ENCODE measurements around the gene CFAP161. TPM values are rescaled to one million over a fixed set of nuclear protein-coding genes. Genes with fewer than 3 reads are reported as not detected.

Gene CFAP161
- total RNA-seq, 1 experiment from 2014 or later: 2.0 TPM

- DNase-seq (ENCODE audit: low spot score): no peak
Observed at GRCh38 chr15:81182031-81182755, 48.1 kb downstream of the CFAP161 start.

GRCh38 chr15:81182756-81183438 lies 48.8 kb downstream of the CFAP161 start:
- DNase-seq (ENCODE audit: low spot score): no peak

- DNase-seq (ENCODE audit: low spot score): no peak
Observed at GRCh38 chr15:81183439-81183775, 49.3 kb downstream of the CFAP161 start.

GRCh38 chr15:81184188-81184587 lies 50.1 kb downstream of the CFAP161 start:
- DNase-seq (ENCODE audit: low spot score): no peak

- DNase-seq (ENCODE audit: low spot score): no peak
Observed at GRCh38 chr15:81185631-81186295, 51.7 kb downstream of the CFAP161 start.

GRCh38 chr15:81188354-81188753 lies 54.3 kb downstream of the CFAP161 start:
- no peak for DNase-seq (ENCODE audit: low spot score)

GRCh38 chr15:81189583-81190283 lies 55.7 kb downstream of the CFAP161 start:
- no peak for DNase-seq (ENCODE audit: low spot score)

- DNase-seq (ENCODE audit: low spot score): no peak
Observed at GRCh38 chr15:81190922-81191507, 56.9 kb downstream of the CFAP161 start.

- DNase-seq (ENCODE audit: low spot score): no peak
Observed at GRCh38 chr15:81191701-81192100, 57.6 kb downstream of the CFAP161 start.

GRCh38 chr15:81194723-81195122 lies 60.7 kb downstream of the CFAP161 start:
- DNase-seq (ENCODE audit: low spot score): peak; percentile 10

GRCh38 chr15:81195339-81195864 lies 61.3 kb downstream of the CFAP161 start:
- no peak for DNase-seq (ENCODE audit: low spot score)

GRCh38 chr15:81196576-81197254 lies 62.6 kb downstream of the CFAP161 start, which contains the start of gene IL16:
IL16 (plus strand) TSS chr15:81196879; CDS start chr15:81225400, 28,521 bp downstream.
- no peak for DNase-seq (ENCODE audit: low spot score)

- DNase-seq (ENCODE audit: low spot score): no peak
Observed at GRCh38 chr15:81197255-81197630, 63.2 kb downstream of the CFAP161 start.

GRCh38 chr15:81197688-81198281 lies 63.7 kb downstream of the CFAP161 start:
- no peak for DNase-seq (ENCODE audit: low spot score)

Other genes starting within 250 kb of the CFAP161 start
- 15.5 and 18.1 TPM in 2 replicates for gene MESD, start 144.5 kb upstream of the CFAP161 start, total RNA-seq (2014; rRNA removed; shearing (Covaris generic))
- gene TLNRD1, start 133.3 kb upstream of the CFAP161 start, total RNA-seq (2014; rRNA removed; shearing (Covaris generic)): 64.1 and 67.1 TPM in 2 replicates
- gene IL16, start 62.6 kb downstream of the CFAP161 start, total RNA-seq (2014; rRNA removed; shearing (Covaris generic)): not detected in 2 replicates
- gene STARD5, start 189.9 kb downstream of the CFAP161 start, total RNA-seq (2014; rRNA removed; shearing (Covaris generic)): 0.31 and 1.3 TPM in 2 replicates
- not detected in 2 replicates for gene TMC3, start 239.9 kb downstream of the CFAP161 start, total RNA-seq (2014; rRNA removed; shearing (Covaris generic))

All from HT-29 (cell line).